Activated B cell treated with CpG ODN at 0.5 μM for 24 hours (primary cell): Measurements from ENCODE around the gene RAVER2. TPM values are rescaled to one million over a fixed set of nuclear protein-coding genes. Genes with fewer than 3 reads are reported as not detected.

ENCODE experiments used
- ATAC-seq: fragments of 200-7000 bp; cut with Tn5 transposase; one replicate; pipeline ENCODE4 v1.10.0; 2021; ENCODE audit warnings: low read depth, mild to moderate bottlenecking, moderate library complexity
- CTCF ChIA-PET: fragments of 350-600 bp; sonication (Branson Sonifier 250); formaldehyde crosslinking; loops from one replicate; lab custom pipeline; 2021; ENCODE audit warnings: antibody characterized with exemption; lab: Charles Lee
- POLR2A ChIA-PET: fragments of 350-600 bp; sonication (Branson Sonifier 250); formaldehyde crosslinking; loops from one replicate; lab custom pipeline; 2021; ENCODE audit warnings: antibody characterized with exemption; lab: Charles Lee
- DNase-seq: peaks from one replicate; pipeline ENCODE4 v3.0.0; 2022
- H3K27ac Mint-ChIP-seq: one replicate; pipeline ENCODE4 v1.8.0; 2020; ENCODE audit warnings: mixed read lengths
- H3K27me3 Mint-ChIP-seq: one replicate; pipeline ENCODE4 v1.8.0; 2021; ENCODE audit warnings: mixed read lengths
- H3K36me3 Mint-ChIP-seq: one replicate; pipeline ENCODE4 v1.8.0; 2021; ENCODE audit warnings: low read depth, mixed read lengths
- H3K4me1 Mint-ChIP-seq: one replicate; pipeline ENCODE4 v1.8.0; 2021; ENCODE audit warnings: mixed read lengths
- H3K4me3 Mint-ChIP-seq: one replicate; pipeline ENCODE4 v1.8.0; 2020; ENCODE audit warnings: mild to moderate bottlenecking, mixed read lengths
- H3K9me3 Mint-ChIP-seq: one replicate; pipeline ENCODE4 v1.8.0; 2020; ENCODE audit warnings: mixed read lengths
- intact Hi-C: fragments of 100-400 bp; cut with micrococcal nuclease; formaldehyde crosslinking; loops from one replicate; pipeline ENCODE4 v1.15.1; 2024
- total RNA-seq: library from RNA; stranded (reverse); gene quantifications from 2 replicates; pipeline ENCODE4 v1.2.3, GENCODE V29; 2022
- TF ChIP-seq, protein P1 (sequence below): fragments of 200-600 bp; IDR thresholded peaks from one replicate; pipeline ENCODE4 v1.8.0; 2022; ENCODE audit warnings: antibody characterized with exemption, mild to moderate bottlenecking

Gene RAVER2
- total RNA-seq, 1 donor from 2014 or later = 1.2 TPM

DNA sequence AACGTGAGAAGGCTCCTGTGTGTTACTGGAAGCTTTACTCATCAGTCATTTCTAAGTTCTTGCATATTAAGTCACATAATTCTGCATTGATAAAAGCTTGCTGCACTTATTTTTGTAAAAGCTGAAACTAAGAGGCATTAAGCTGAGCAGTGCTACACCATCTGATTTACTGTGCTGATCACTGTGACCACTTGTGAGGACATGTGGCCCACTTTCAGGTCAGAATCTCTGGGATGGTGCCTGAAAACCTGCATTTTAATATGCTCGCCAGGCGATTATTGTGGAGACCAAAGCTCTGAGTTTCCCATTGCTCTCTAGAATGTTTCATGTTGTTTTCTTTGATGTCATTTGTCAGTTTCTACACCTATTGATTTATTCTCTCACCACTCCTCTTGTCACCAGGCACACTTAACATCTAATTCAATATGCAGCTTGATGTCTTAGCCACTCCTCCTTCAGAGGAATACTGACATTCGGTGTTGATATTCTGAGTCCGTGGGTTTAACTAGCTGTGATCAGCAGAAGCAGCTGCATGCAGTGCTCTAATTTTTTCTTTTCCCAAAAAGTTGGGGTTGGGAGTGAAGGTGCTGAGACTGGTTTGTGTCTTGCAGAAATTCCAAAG lies 85.3 kb downstream of the RAVER2 start:
- intact Hi-C loops = no loop called here
- peak overlapping the region; percentile 5 for H3K27ac Mint-ChIP-seq
- TF ChIP-seq, protein P1, sequence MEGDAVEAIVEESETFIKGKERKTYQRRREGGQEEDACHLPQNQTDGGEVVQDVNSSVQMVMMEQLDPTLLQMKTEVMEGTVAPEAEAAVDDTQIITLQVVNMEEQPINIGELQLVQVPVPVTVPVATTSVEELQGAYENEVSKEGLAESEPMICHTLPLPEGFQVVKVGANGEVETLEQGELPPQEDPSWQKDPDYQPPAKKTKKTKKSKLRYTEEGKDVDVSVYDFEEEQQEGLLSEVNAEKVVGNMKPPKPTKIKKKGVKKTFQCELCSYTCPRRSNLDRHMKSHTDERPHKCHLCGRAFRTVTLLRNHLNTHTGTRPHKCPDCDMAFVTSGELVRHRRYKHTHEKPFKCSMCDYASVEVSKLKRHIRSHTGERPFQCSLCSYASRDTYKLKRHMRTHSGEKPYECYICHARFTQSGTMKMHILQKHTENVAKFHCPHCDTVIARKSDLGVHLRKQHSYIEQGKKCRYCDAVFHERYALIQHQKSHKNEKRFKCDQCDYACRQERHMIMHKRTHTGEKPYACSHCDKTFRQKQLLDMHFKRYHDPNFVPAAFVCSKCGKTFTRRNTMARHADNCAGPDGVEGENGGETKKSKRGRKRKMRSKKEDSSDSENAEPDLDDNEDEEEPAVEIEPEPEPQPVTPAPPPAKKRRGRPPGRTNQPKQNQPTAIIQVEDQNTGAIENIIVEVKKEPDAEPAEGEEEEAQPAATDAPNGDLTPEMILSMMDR = no peak
- H3K9me3 Mint-ChIP-seq = no peaks in the 10 kb centered on the region
- DNase-seq (no peak), ATAC-seq (no peak)
- peaks cover 42% of the 10 kb centered on the region for H3K36me3 Mint-ChIP-seq
- no peaks in the 10 kb centered on the region for H3K27me3 Mint-ChIP-seq
- ChIA-PET CTCF (interaction anchor here (1.4 kb wide), 1 partner anchor 211 kb away, joined by 3 read pairs; no protein-coding TSS in a partner anchor), POLR2A (interaction anchor here (0.5 to 0.6 kb wide), 2 partner anchors 23 to 188 kb away, joined by 3 read pairs; no protein-coding TSS in a partner anchor)
- H3K4me3 Mint-ChIP-seq = no peak overlapping the region
- H3K4me1 Mint-ChIP-seq = peaks cover 26% of the 10 kb centered on the region

GRCh38 chr1:64834734-64835133 lies 89.9 kb downstream of the RAVER2 start:
- H3K27ac Mint-ChIP-seq = no peak overlapping the region
- TF ChIP-seq, protein P1 = no peak
- no peak for DNase-seq
- no peak for ATAC-seq
- no peaks in the 10 kb centered on the region for H3K27me3 Mint-ChIP-seq
- H3K4me1 Mint-ChIP-seq = peaks cover under 1% of the 10 kb centered on the region
- ChIA-PET CTCF (no interaction called here), POLR2A (no interaction called here)
- H3K9me3 Mint-ChIP-seq = no peaks in the 10 kb centered on the region
- peaks cover 83% of the 10 kb centered on the region for H3K36me3 Mint-ChIP-seq
- intact Hi-C loops = no loop called here
- no peak overlapping the region for H3K4me3 Mint-ChIP-seq

DNA sequence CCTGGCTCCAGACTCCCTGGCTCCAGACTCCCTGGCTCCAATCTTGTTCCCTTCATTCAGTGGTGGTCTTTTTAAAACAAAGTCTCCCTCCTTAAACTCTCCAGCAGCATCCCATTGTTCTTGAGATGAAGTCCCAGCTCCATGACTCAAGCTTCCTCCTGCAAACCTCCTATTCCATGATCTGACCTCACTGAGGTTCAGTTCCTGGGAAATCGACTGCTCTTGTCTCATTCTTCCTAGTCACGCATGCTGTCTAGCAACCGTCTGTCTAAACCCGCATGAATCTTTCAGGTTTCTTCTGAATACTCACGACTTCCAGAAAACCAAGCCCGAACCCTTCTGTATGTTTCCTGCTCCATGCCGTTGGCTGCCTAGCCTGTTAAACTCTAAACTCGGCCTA lies 91.9 kb downstream of the RAVER2 start:
- POLR2A ChIA-PET = no interaction called here
- CTCF ChIA-PET = no interaction called here
- Mint-ChIP-seq H3K36me3 (peaks cover 93% of the 10 kb centered on the region), H3K27ac (no peak overlapping the region), H3K9me3 (no peaks in the 10 kb centered on the region), H3K27me3 (no peaks in the 10 kb centered on the region), H3K4me3 (no peak overlapping the region), H3K4me1 (peaks cover 6% of the 10 kb centered on the region)
- TF ChIP-seq, protein P1 = no peak
- DNase-seq (no peak), ATAC-seq (no peak)
- intact Hi-C loops = no loop called here

DNA sequence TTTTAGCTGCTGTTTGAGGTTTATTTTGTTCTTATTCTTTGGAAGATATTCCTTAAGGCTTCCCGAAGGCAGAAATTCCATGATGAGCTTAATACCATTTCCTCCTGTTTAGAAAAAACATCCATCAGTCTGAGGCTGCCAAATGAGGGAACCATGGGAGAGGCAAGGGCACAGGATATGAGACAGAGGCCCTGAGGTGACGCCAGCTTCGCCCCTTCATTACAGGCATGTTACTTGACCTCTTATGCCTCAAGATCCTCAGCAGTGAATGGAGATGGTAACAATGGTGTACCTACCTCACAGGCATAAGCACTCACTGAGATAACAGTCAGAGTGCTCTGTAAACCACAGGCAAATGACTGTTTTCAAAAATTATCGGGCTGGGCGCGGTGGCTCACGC lies 93.6 kb downstream of the RAVER2 start:
- CTCF ChIA-PET = no interaction called here
- TF ChIP-seq, protein P1 = no peak
- H3K36me3 Mint-ChIP-seq = peaks cover 91% of the 10 kb centered on the region
- DNase-seq = no peak
- H3K27ac Mint-ChIP-seq = peak overlapping the region; percentile 7
- ATAC-seq = no peak
- peaks cover 21% of the 10 kb centered on the region for H3K4me1 Mint-ChIP-seq
- POLR2A ChIA-PET = no interaction called here
- H3K9me3 Mint-ChIP-seq = no peaks in the 10 kb centered on the region
- no peak overlapping the region for H3K4me3 Mint-ChIP-seq
- intact Hi-C loops = no loop called here
- H3K27me3 Mint-ChIP-seq = no peaks in the 10 kb centered on the region

DNA sequence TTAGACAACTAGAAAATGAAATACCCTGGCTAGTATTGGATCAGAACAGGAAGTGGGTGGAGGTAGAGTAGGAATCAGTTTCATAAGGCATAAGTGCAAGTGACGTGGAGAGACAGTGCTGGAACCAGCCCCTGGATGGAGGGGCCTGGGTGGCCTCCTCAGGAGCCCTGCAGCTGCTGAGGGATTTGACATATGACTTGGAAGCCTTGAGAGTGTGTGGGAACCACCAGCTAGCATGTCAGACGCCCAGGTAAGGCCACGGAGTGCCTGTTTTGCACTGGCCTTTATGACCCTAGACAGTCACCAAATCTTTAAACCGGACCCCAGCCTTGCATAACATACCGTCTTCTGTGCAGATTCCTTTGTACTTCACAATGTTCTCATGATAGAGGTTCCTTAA lies 94.4 kb downstream of the RAVER2 start:
- Mint-ChIP-seq H3K4me1 (peaks cover 21% of the 10 kb centered on the region), H3K27ac (no peak overlapping the region), H3K4me3 (no peak overlapping the region), H3K9me3 (no peaks in the 10 kb centered on the region), H3K36me3 (peaks cover 91% of the 10 kb centered on the region), H3K27me3 (no peaks in the 10 kb centered on the region)
- intact Hi-C loops = no loop called here
- no peak for ATAC-seq
- DNase-seq = no peak
- TF ChIP-seq, protein P1 = no peak
- CTCF ChIA-PET = no interaction called here
- POLR2A ChIA-PET = no interaction called here
